NCI-H2171 (cell line): ENCODE results near the gene DENND4B.
"Not testable (repeated sequence)": the region's sequence is repeated elsewhere in the genome, so short reads cannot be mapped to it uniquely, and the experiment has no call there.

Source experiments
- DNase-seq: peaks from one replicate; lab custom pipeline; 2025; lab: John Stamatoyannopoulos, UW

DENND4B gene

GRCh38 chr1:153946622-153947241, at the start of gene DENND4B:
Gene DENND4B (minus strand): TSS chr1:153946718. CDS start chr1:153944374, 2,344 bp downstream.
- DNase-seq: peak; percentile 69

GRCh38 chr1:153995640-153996039, 49.1 kb upstream of the DENND4B start:
- no peak for DNase-seq

- no peak for DNase-seq
Measured at GRCh38 chr1:153995202-153995601, 48.7 kb upstream of the DENND4B start.

GRCh38 chr1:153991806-153992205, 45.3 kb upstream of the DENND4B start:
- DNase-seq: no peak

DNA sequence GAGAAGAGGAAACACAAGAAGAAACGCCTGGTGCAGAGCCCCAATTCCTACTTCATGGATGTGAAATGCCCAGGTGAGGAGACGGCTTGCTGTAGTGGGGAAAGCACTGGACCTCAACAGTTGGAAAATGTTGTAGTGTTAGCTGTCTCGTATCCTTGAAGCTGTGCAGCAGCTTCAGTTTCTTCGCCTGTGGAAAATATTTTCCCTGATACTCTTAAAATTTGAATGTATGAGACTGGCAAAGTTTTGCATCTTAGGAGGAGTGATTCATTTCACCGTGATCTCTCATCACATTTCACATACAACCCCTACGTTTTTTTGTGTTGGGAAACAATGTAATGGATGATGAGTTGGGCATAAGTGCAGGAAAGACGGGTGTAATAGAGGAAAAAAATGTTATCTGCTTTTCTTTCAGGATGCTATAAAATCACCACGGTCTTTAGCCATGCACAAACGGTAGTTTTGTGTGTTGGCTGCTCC, 44.7 kb upstream of the DENND4B start:
- DNase-seq: no peak

- peak; percentile 97 for DNase-seq
Measured at GRCh38 chr1:153990468-153991150, 44.1 kb upstream of the DENND4B start, which contains the start of gene RPS27. Gene RPS27 (plus strand): TSS chr1:153990762. CDS start chr1:153990797, 35 bp downstream.

GRCh38 chr1:153987621-153988020, 41.1 kb upstream of the DENND4B start:
- no peak for DNase-seq

GRCh38 chr1:153985941-153986761, 39.6 kb upstream of the DENND4B start, which contains the start of gene RAB13:
Gene RAB13 (minus strand): TSS chr1:153986339. CDS start chr1:153986236, 103 bp downstream.
- no peak for DNase-seq

- no peak for DNase-seq
Measured at GRCh38 chr1:153985341-153985912, 38.9 kb upstream of the DENND4B start.

DNA sequence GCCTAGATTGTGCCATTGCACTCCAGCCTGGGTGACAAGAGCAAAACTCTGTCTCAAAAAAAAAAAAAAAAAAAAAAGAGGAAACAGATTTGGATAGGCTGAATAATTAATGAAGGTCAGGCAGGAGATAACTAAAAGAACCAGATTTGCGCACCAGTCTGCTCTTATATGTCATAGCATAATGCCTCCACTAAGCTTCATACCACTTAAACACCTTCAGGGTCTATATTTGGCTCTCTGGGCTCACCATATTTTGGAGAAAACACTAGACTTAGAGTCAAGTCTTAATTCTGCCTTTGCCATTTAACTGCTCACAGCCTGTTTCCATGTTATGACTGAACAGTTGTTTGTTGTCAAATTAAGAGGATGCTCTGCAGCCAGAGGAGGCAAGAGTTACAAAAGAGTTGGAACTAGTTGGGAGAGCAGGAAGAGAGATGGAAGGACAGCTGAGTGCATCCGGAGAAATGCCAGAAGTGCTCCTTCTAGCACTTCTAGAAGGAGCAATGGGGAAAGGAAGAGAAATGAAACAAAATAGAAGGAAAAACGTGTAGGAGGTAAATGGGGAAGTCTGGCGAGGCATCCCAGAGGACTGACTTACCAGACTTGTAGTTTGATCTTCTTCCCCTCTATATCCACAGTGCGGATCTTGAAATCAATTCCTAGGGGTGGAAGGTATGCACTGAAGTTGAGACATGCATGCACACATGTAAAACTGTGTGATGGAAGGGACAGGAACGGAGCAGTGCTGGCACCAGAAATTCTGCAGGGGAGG, 37.8 kb upstream of the DENND4B start:
- DNase-seq: no peak

GRCh38 chr1:153981735-153982134, 35.2 kb upstream of the DENND4B start:
- DNase-seq: not testable (repeated sequence)

DNA sequence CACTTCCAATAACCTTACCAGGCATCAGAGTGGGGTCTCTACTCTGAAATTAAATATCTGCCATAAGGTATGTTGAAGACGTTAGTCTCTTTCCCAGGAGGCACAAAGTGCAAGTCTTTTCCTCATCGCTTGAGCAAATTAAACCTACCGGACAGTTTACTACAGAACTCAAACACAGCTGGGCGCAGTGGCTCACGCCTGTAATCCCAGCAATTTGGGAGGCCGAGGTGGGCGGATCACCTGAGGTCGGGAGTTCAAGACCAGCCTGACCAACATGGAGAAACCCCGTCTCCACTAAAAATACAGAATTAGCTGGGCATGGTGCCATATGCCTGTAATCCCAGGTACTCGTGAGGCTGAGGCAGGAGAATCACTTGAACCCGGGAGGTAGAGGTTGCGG, 32.6 kb upstream of the DENND4B start:
- not testable (repeated sequence) for DNase-seq

DNA sequence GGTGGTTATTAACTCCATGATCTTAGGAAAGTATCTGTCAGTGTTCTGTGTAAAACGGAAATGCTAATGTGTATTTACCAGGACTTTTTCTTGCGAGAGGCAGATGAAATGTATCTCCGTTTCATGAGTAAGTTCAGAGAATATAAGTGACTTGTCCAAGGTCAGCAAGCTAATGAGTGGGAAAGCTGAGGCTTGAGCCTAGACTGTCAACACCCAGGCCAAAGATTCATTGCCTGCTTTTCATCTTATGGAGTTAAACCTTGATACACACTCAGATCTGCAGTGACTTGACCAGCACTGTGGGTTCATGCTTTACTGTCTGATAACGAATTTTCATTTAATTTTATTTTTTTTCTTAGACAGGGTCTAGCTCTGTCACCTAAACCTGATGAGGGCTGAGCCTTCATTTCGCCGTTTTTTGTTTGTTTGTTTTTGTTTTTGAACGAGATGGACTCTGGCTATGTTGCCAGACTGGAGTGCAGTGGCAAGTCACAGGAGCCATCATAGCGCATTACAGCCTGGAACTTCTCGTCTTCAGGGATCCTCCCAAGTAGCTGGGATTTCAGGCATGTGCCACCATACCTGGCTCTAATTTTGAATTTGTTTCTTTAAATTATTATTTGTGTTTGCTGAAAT, 31.9 kb upstream of the DENND4B start:
- no peak for DNase-seq

DNA sequence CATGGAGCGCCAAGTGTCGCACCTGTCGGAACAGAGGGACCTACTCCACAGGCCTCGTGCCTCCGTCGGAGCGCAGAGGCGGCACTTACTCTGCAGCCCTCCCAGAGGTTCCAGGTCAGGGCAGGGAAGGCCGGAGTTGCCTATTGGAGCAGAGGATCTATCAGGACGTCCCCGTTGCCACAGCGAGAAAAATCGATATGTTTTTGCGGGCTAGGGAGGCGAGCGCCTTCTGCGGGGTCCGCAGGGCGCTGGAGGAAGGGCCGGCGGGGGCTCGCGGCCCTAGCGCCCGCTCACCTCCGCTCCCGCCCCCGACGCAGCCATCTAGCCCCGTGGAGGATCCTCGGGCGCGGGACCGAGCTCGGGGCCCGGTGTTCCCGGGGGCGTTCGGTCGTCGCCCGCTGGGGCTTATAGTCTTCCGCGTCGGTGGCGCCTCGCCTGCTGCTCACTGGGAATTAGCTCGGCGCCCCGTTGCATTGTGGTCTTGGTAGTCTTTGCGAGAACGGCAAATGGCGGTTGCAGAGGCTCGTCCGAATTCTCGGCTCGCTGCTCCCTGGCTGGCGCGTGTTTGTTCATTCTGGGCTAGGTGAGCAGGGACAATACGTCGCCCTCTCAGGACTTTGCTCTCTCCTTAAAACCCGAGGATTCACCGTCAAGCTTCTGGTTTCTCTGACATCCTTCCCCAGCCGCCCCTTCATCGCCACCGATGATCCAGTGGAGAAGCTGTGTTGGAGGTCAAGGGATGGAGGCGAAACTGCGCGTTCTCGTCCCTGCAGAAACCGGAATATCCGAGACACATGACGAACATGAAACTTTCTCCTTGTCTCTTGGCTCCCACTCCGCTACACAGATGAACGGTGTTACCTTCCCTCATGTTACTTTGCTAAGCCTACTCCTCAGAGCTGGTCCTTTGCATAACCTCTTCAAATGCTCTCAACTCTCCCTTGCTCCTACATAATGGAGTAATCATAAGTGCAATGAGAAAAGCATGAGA, 31.0 kb upstream of the DENND4B start, which contains the start of gene JTB:
TSS of gene JTB (minus strand) at position 425 of the 991 bp plus-strand sequence. CDS start at position 3, 422 bp downstream.
- DNase-seq: peak; percentile 87

GRCh38 chr1:153976819-153977249, 30.3 kb upstream of the DENND4B start:
- no peak for DNase-seq

GRCh38 chr1:153973525-153973924, 27.0 kb upstream of the DENND4B start:
- DNase-seq: no peak

GRCh38 chr1:153973071-153973470, 26.6 kb upstream of the DENND4B start:
- no peak for DNase-seq

GRCh38 chr1:153970346-153970745, 23.8 kb upstream of the DENND4B start:
- DNase-seq: no peak

GRCh38 chr1:153968972-153969371, 22.5 kb upstream of the DENND4B start:
- DNase-seq: no peak
